Hepatocyte (in vitro differentiated cells): ENCODE measurements around the gene EBF4.

Experiments
- CTCF ChIP-seq: fragments of 200-600 bp; sonication (generic); IDR thresholded peaks from 2 replicates; pipeline ENCODE4 v1.5.1; 2016; ENCODE audit warnings: antibody characterized with exemption, mild to moderate bottlenecking; ENCODE audit not compliant: poor library complexity
- EZH2phosphoT487 ChIP-seq: fragments of 200-600 bp; sonication (generic); IDR thresholded peaks from one replicate; pipeline ENCODE4 v1.6.1; 2018; ENCODE audit warnings: antibody characterized with exemption, mild to moderate bottlenecking, low read depth, moderate library complexity; ENCODE audit not compliant: unreplicated experiment, severe bottlenecking

DNA sequence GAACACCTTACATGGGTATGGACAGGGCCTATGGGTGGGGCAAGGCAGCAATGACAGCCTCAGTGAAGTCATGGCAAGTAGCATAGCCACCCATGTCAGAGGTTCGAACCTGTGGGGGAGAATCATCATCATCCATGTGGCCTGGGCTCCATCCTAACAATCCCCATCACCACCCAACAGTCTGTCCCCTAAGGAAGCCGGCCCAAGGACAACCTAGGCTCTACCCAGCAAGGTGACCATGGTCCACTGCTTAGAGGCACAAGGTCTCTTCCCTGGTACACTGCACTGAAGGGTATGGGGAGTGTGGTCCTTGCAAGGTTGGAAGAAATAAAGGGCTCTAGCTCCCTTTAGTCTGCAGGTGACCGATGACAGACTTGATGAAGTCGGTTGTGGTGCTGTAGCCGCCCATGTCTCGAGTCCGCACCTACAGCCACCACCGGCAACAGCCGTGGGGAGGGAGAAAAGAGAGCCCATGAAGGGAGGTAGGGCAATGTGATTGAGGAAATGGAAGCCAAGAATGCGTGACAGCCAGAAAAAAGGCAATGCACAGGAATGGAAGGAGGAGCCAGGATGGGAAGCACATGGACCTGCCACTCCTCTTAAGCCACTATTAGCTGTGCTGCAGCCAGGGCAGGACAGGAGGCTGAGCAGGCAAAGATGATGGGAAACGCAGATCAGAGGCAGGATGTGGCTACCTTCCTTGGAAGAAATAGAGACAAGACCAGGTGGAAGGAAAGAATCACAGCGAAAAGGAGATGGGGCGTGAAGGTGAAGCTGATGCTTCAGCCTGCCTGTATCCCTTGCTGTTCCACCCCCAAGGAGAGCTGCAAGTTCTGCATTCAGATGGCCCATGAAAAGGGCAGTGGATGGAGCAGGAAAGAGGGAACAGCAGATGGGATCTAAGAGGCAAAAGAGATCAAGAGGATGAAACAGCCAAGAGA lies 33.9 kb upstream of the EBF4 start:
- no peak for TF ChIP-seq CTCF
- no peak for TF ChIP-seq EZH2phosphoT487
